H1 (cell line): Measurements from ENCODE around the gene LRP1. TPM values are rescaled to one million over a fixed set of nuclear protein-coding genes. Genes with fewer than 3 reads are reported as not detected.

Experiments
- CTCF ChIA-PET: fragments of 300-600 bp; sonication (Branson Sonifier 250); formaldehyde crosslinking; loops from one replicate; lab custom pipeline; 2021; ENCODE audit not compliant: partially characterized antibody; lab: Charles Lee
- POLR2A ChIA-PET: fragments of 300-600 bp; sonication (Branson Sonifier 250); formaldehyde crosslinking; loops from one replicate; lab custom pipeline; 2021; ENCODE audit warnings: inconsistent platforms; ENCODE audit not compliant: partially characterized antibody; lab: Charles Lee
- DNase-seq, 2 experiments: peaks; one replicate each; pipeline versions ENCODE4 v3.0.0 to v3.0.0-alpha.2; 2010 to 2022; ENCODE audit warnings: low spot score in 2 of 2, low read depth in 1 of 2, mixed read lengths in 1 of 2
- FAIRE-seq: peaks from 2 replicates; lab custom pipeline; 2011; peaks lifted over from hg19 to GRCh38; lab: Jason Lieb, UNC
- H2AFZ ChIP-seq: 2 replicates; pipeline ENCODE4 v1.8.1; 2012; ENCODE audit warnings: low read length, inconsistent platforms
- H2AK5ac ChIP-seq: 2 replicates; pipeline ENCODE4 v1.6.1; 2013; ENCODE audit warnings: low read depth, low read length
- H2BK120ac ChIP-seq: replicated peaks from 2 replicates; pipeline ENCODE3; 2013; ENCODE audit warnings: low read depth, low read length, inconsistent platforms
- H2BK12ac ChIP-seq: 2 replicates; pipeline ENCODE4 v1.6.1; 2013; ENCODE audit warnings: low read depth, low read length
- H2BK15ac ChIP-seq: 2 replicates; pipeline ENCODE4 v1.6.1; 2013; ENCODE audit warnings: low read length
- H2BK20ac ChIP-seq: 2 replicates; pipeline ENCODE4 v1.6.1; 2013; ENCODE audit warnings: low read length
- H2BK5ac ChIP-seq: 2 replicates; pipeline ENCODE4 v1.6.1; 2013; ENCODE audit warnings: low read depth, low read length
- H3K14ac ChIP-seq: 2 replicates; pipeline ENCODE4 v1.6.1; 2013; ENCODE audit warnings: inconsistent platforms; ENCODE audit not compliant: insufficient read length
- H3K18ac ChIP-seq: 2 replicates; pipeline ENCODE4 v1.6.1; 2013; ENCODE audit warnings: low read length; ENCODE audit errors: extremely low read depth
- H3K23ac ChIP-seq: 2 replicates; pipeline ENCODE4 v1.6.1; 2013; ENCODE audit warnings: inconsistent platforms; ENCODE audit not compliant: insufficient read length
- H3K23me2 ChIP-seq: 2 replicates; pipeline ENCODE4 v1.6.1; 2013; ENCODE audit warnings: low read depth, low read length
- H3K27ac ChIP-seq: 2 replicates; pipeline ENCODE4 v1.6.1; 2011; ENCODE audit warnings: low read depth, low read length, inconsistent platforms
- H3K27me3 ChIP-seq, 4 experiments: replicated peaks in 1 of 4; 1 replicate in 1 of 4; 2 replicates in 3 of 4; pipeline versions ENCODE4 v1.6.1 to v1.8.1; 2011 to 2013; ENCODE audit warnings: low read length in 3 of 4, mild to moderate bottlenecking in 3 of 4, inconsistent platforms in 2 of 4, mixed read lengths in 2 of 4, moderate library complexity in 1 of 4; ENCODE audit not compliant: control insufficient read depth in 3 of 4, insufficient read depth in 3 of 4; ENCODE audit errors: extremely low read depth in 1 of 4
- H3K36me3 ChIP-seq, 4 experiments: 2 replicates each; pipeline versions ENCODE4 v1.6.1 to v1.8.1; 2011 to 2013; ENCODE audit warnings: mild to moderate bottlenecking in 4 of 4, low read length in 3 of 4, moderate library complexity in 2 of 4, control low read depth in 1 of 4, inconsistent platforms in 1 of 4; ENCODE audit not compliant: insufficient read depth in 4 of 4, control insufficient read depth in 2 of 4
- H3K4ac ChIP-seq: replicated peaks from 2 replicates; pipeline ENCODE3; 2013; ENCODE audit warnings: low read length, low read depth, mixed read lengths, inconsistent platforms; ENCODE audit not compliant: insufficient read length
- H3K4me1 ChIP-seq, 4 experiments: replicated peaks in 1 of 4; 1 replicate in 1 of 4; 2 replicates in 3 of 4; pipeline versions ENCODE4 v1.6.1 to v1.8.1; 2011 to 2013; ENCODE audit warnings: low read length in 3 of 4, inconsistent platforms in 2 of 4, mixed read lengths in 1 of 4; ENCODE audit not compliant: insufficient read depth in 4 of 4, control insufficient read depth in 3 of 4
- H3K4me2 ChIP-seq, 2 experiments: 2 replicates each; pipeline versions ENCODE4 v1.6.1 to v1.8.1; 2011 to 2013; ENCODE audit warnings: low read depth in 2 of 2, low read length in 2 of 2, control low read depth in 1 of 2, inconsistent platforms in 1 of 2, mild to moderate bottlenecking in 1 of 2; ENCODE audit not compliant: insufficient read depth in 1 of 2
- H3K4me3 ChIP-seq, 4 experiments: fragments of 200-600, 300-600 bp in 1 of 4; sonication (generic), shearing (Covaris generic), sonication (Bioruptor Twin) in 1 of 4; 2 replicates each; pipeline versions ENCODE4 v1.5.1 to v1.8.1; 2011 to 2016; ENCODE audit warnings: low read length in 4 of 4, low read depth in 3 of 4, control low read depth in 2 of 4, inconsistent platforms in 2 of 4, mild to moderate bottlenecking in 2 of 4, mixed read lengths in 1 of 4, moderate library complexity in 1 of 4; ENCODE audit not compliant: insufficient read depth in 2 of 4; ENCODE audit errors: extremely low read depth in 1 of 4
- H3K56ac ChIP-seq: replicated peaks from 2 replicates; pipeline ENCODE3; 2013; ENCODE audit warnings: low read depth, mild to moderate bottlenecking, mixed read lengths, low read length, inconsistent platforms; ENCODE audit not compliant: insufficient read length
- H3K79me1 ChIP-seq: 2 replicates; pipeline ENCODE4 v1.6.1; 2013; ENCODE audit warnings: low read depth, low read length, control low read depth
- H3K79me2 ChIP-seq, 2 experiments: 2 replicates each; pipeline versions ENCODE4 v1.6.1 to v1.8.1; 2012 to 2013; ENCODE audit warnings: low read length in 2 of 2, mild to moderate bottlenecking in 2 of 2, inconsistent platforms in 1 of 2; ENCODE audit not compliant: insufficient read depth in 2 of 2, control insufficient read depth in 1 of 2
- H3K9ac ChIP-seq, 4 experiments: replicated peaks in 1 of 4; 1 replicate in 1 of 4; 2 replicates in 3 of 4; pipeline versions ENCODE4 v1.6.1 to v1.8.1; 2011 to 2013; ENCODE audit warnings: low read depth in 3 of 4, low read length in 3 of 4, control low read depth in 2 of 4, mild to moderate bottlenecking in 2 of 4, moderate library complexity in 2 of 4, inconsistent platforms in 1 of 4; ENCODE audit errors: extremely low read depth in 1 of 4
- H3K9me3 ChIP-seq, 2 experiments: 2 replicates each; pipeline versions ENCODE4 v1.6.1 to v1.8.1; 2012 to 2013; ENCODE audit warnings: mild to moderate bottlenecking in 2 of 2, moderate library complexity in 2 of 2, control low read depth in 1 of 2, inconsistent platforms in 1 of 2, low read depth in 1 of 2, low read length in 1 of 2, mixed read lengths in 1 of 2; ENCODE audit not compliant: insufficient read depth in 2 of 2
- H4K20me1 ChIP-seq, 2 experiments: replicated peaks in 1 of 2; 2 replicates each; pipeline versions ENCODE3 to v1.8.1; 2011 to 2013; ENCODE audit warnings: inconsistent platforms in 2 of 2, low read length in 2 of 2, mild to moderate bottlenecking in 1 of 2; ENCODE audit not compliant: insufficient read depth in 2 of 2, control insufficient read depth in 1 of 2
- H4K5ac ChIP-seq: 2 replicates; pipeline ENCODE4 v1.6.1; 2013; ENCODE audit warnings: low read length, low read depth, mixed read lengths, inconsistent platforms; ENCODE audit not compliant: insufficient read length
- H4K8ac ChIP-seq: 2 replicates; pipeline ENCODE4 v1.8.0; 2013; ENCODE audit warnings: mild to moderate bottlenecking, moderate library complexity, low read length, inconsistent platforms; ENCODE audit not compliant: insufficient read depth; ENCODE audit errors: extremely low read depth
- H4K91ac ChIP-seq: replicated peaks from 2 replicates; pipeline ENCODE3; 2013; ENCODE audit warnings: low read length, mixed read lengths, inconsistent platforms; ENCODE audit not compliant: insufficient read length
- BACH1 ChIP-seq: IDR thresholded peaks from 2 replicates; pipeline ENCODE4 v1.6.1; 2012; ENCODE audit warnings: low read length, improper control_type of control experiment
- BCL11A ChIP-seq, 2 experiments: IDR thresholded peaks; one replicate each; pipeline ENCODE4 v1.6.1; 2011; ENCODE audit warnings: low read depth in 2 of 2, low read length in 2 of 2, mild to moderate bottlenecking in 2 of 2
- BRCA1 ChIP-seq: IDR thresholded peaks from 2 replicates; pipeline ENCODE4 v1.6.1; 2012; ENCODE audit warnings: low read depth, low read length, improper control_type of control experiment
- E2F6 ChIP-seq: IDR thresholded peaks from 2 replicates; pipeline ENCODE4 v1.6.1; 2012; ENCODE audit warnings: inconsistent platforms
- GABPA ChIP-seq: IDR thresholded peaks from 2 replicates; pipeline ENCODE4 v1.6.1; 2011; ENCODE audit warnings: mild to moderate bottlenecking, low read length, moderate library complexity, borderline replicate concordance; ENCODE audit not compliant: insufficient read depth
- HDAC6 ChIP-seq: IDR thresholded peaks from one replicate; pipeline ENCODE4 v1.7.1; 2012; ENCODE audit warnings: low read depth, mild to moderate bottlenecking, inconsistent platforms, low read length, moderate library complexity
- KDM1A ChIP-seq: fragments of 200-600, 300-600 bp; sonication (generic); IDR thresholded peaks from 2 replicates; pipeline ENCODE4 v1.7.1; 2016; ENCODE audit warnings: mild to moderate bottlenecking, low read length, borderline replicate concordance
- MAFK ChIP-seq: IDR thresholded peaks from 2 replicates; pipeline ENCODE4 v1.6.1; 2012; ENCODE audit warnings: low read depth, mild to moderate bottlenecking, improper control_type of control experiment, low read length
- POU5F1 ChIP-seq: IDR thresholded peaks from 2 replicates; pipeline ENCODE4 v1.6.1; 2011; ENCODE audit warnings: low read depth, mild to moderate bottlenecking, low read length, moderate library complexity
- SIX5 ChIP-seq: IDR thresholded peaks from 2 replicates; pipeline ENCODE4 v1.6.1; 2011; ENCODE audit warnings: mild to moderate bottlenecking, low read depth, low read length
- SUZ12 ChIP-seq: fragments of 200-600 bp; sonication (generic); IDR thresholded peaks from 2 replicates; pipeline ENCODE4 v1.6.1; 2012; ENCODE audit warnings: mild to moderate bottlenecking, inconsistent platforms, low read length, moderate library complexity, mixed read lengths
- TAF1 ChIP-seq: IDR thresholded peaks from 2 replicates; pipeline ENCODE4 v1.6.1; 2011; ENCODE audit warnings: mild to moderate bottlenecking, low read depth, low read length
- TAF7 ChIP-seq: optimal IDR thresholded peaks from 2 replicates; pipeline ENCODE3; 2011; ENCODE audit warnings: low read depth, mild to moderate bottlenecking, inconsistent platforms, low read length, moderate library complexity, borderline replicate concordance
- TBP ChIP-seq: IDR thresholded peaks from 2 replicates; pipeline ENCODE4 v1.6.1; 2011; ENCODE audit warnings: low read depth, low read length, improper control_type of control experiment
- WGBS, 2 experiments: shearing (Covaris generic) in 1 of 2; methylation state at CpG; one replicate each; pipeline versions ENCODE4 v1.1.6 to v1.1.7; 2013 to 2015; ENCODE audit warnings: low lambda C conversion rate in 2 of 2, mixed read lengths in 2 of 2, inconsistent platforms in 1 of 2, low coverage in 1 of 2, missing lambda C conversion rate in 1 of 2; ENCODE audit not compliant: insufficient replicate concordance in 2 of 2, insufficient coverage in 1 of 2, insufficient read length in 1 of 2; ENCODE audit errors: extremely low coverage in 1 of 2, missing lambda C conversion rate in 1 of 2; 5-methylcytosine and 5-hydroxymethylcytosine counted together
- polyA plus RNA-seq, 7 experiments: library from polyadenylated mRNA; depleted of rRNA in 3 of 7; stranded (reverse) in 5 of 7; unstranded in 2 of 7; fragments of >200 nt in 5 of 7; fragments of 200-250 nt in 2 of 7; gene quantifications; 1 replicate in 5 of 7; 2 replicates in 1 of 7; 4 replicates in 1 of 7; pipeline versions ENCODE4 v1.2.1 to v1.2.3, GENCODE V29; 2011 to 2013; ENCODE audit warnings: missing spikeins in 2 of 7, mixed read lengths in 2 of 7
- total RNA-seq: library from RNA; stranded (reverse); fragmentation: NEBNext Ultra II Directional; extraction: Animal tissue kit (Norgen Biotek cat#: 25700); gene quantifications from 2 replicates; pipeline ENCODE4 v1.2.1, GENCODE V29; 2021

The LRP1 gene
- total and polyA plus RNA-seq, 2 of the 8 experiments (the other 6 are each of a cell fraction or from before 2014, with no cell fraction given), result 35.3 to 92.5 TPM

GRCh38 chr12:57158186-57158585 lies 29.9 kb downstream of the LRP1 start:
- Histone ChIP-seq H4K5ac (no peak overlapping the region), H3K27me3 (no peaks in the 10 kb centered on the region), H3K4me3 (no peak overlapping the region), H2BK120ac (no peak overlapping the region), H3K9me3 (no peaks in the 10 kb centered on the region), H2BK15ac (no peak overlapping the region), H3K18ac (no peak overlapping the region), H2AK5ac (no peak overlapping the region), H3K27ac (no peak overlapping the region), H2BK20ac (no peak overlapping the region), H3K79me2 (no peaks in the 10 kb centered on the region), H4K91ac (no peak overlapping the region), H3K14ac (no peak overlapping the region), H3K4ac (no peak overlapping the region), H4K8ac (no peak overlapping the region; the same call in 1 of the 2 replicates), H3K23me2 (no peaks in the 10 kb centered on the region), H3K79me1 (no peaks in the 10 kb centered on the region), H3K56ac (no peak overlapping the region), H3K36me3 (peaks cover 37 to 87% (median 78%) of the 10 kb centered on the region in 4 experiments; a peak in 7 of 8 replicates), H2AFZ (no peak overlapping the region), H4K20me1 (peaks cover 3 to 20% of the 10 kb centered on the region in 2 experiments), H3K9ac (no peak overlapping the region), H3K23ac (no peak overlapping the region), H2BK12ac (no peak overlapping the region), H3K4me1 (no peaks in the 10 kb centered on the region), H3K4me2 (no peak overlapping the region), H2BK5ac (no peak overlapping the region)
- no peak for FAIRE-seq
- ChIA-PET CTCF (interaction anchor here (0.9 to 10.6 kb wide), 9 partner anchors 11 to 66 kb away, joined by 3 to 150 read pairs (median 5); partner anchors contain the start of gene LRP1-AS), POLR2A (interaction anchor here (0.7 to 10.8 kb wide), 12 partner anchors 10 to 72 kb away, joined by 3 to 75 read pairs (median 6); partner anchors contain the start of genes LRP1, LRP1-AS and SHMT2)
- 95% methylated on average over 16 of the region's 16 CpGs; no CpG with 5 or more reads in 1 of the 2 experiments for WGBS, 2 experiments
- DNase-seq, result no peak
- TF ChIP-seq TAF1 (no peak), MAFK (no peak), KDM1A (no peak), BRCA1 (no peak), BCL11A (IDR thresholded peaks at IDR 0.05; ENCODE audit: low read depth in 2 of 2, low read length in 2 of 2) (no peak), SIX5 (no peak), GABPA (no peak), E2F6 (no peak), SUZ12 (no peak), TBP (no peak), POU5F1 (no peak), TAF7 (no peak), BACH1 (no peak), HDAC6 (no peak)
